Liver (tissue), 3 donors: ENCODE data around the gene CARD9.

Experiments
- EGR1 ChIP-seq, 2 donors: IDR thresholded peaks; 2 replicates each; pipeline ENCODE4 v1.6.1; 2016 to 2018; ENCODE audit warnings: antibody characterized with exemption in 2 of 2, low read depth in 2 of 2
- FOXA1 ChIP-seq: IDR thresholded peaks from 2 replicates; pipeline ENCODE4 v1.6.1; 2016; ENCODE audit warnings: antibody characterized with exemption
- RXRA ChIP-seq, 2 donors: IDR thresholded peaks; 2 replicates each; pipeline ENCODE4 v1.6.1; 2017 to 2018; ENCODE audit warnings: antibody characterized with exemption in 2 of 2, mild to moderate bottlenecking in 1 of 2
- TF ChIP-seq, protein P1 (sequence below): fragments of 150-350 bp; IDR thresholded peaks from 2 replicates; pipeline ENCODE4 v1.5.1; 2017; ENCODE audit warnings: improper control_type of control experiment, low read depth, low read length; ENCODE audit not compliant: missing input control
- TF ChIP-seq, protein P2 (sequence below): IDR thresholded peaks from 2 replicates; pipeline ENCODE4 v1.6.1; 2016; ENCODE audit warnings: antibody characterized with exemption, mild to moderate bottlenecking
- TF ChIP-seq, protein P3 (sequence below): IDR thresholded peaks from 2 replicates; pipeline ENCODE4 v1.6.1; 2016; ENCODE audit warnings: antibody characterized with exemption
- TF ChIP-seq, protein P4 (sequence below): IDR thresholded peaks from 2 replicates; pipeline ENCODE4 v1.6.1; 2016; ENCODE audit warnings: antibody characterized with exemption
- donor health status: healthy.
- donor health status: healthy.

DNA sequence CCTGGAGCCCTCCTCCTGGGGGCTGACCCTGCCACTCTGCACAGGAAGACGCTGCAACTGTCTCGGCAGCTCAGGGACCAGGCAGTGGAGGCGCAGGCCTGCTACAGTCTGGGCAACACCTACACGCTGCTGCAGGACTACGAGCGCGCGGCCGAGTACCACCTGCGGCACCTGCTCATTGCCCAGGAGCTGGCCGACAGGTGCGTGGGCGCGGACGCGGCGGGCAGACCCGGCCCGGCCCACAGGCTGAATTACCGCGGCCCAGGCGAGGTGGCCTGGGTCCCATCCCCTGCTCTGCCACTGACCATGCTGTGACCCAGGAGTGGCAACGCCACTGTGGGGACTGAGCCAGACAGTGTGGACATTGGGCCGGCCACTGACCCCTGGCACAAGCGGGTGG is 35.0 kb downstream of the CARD9 start:
- TF ChIP-seq, protein P1, sequence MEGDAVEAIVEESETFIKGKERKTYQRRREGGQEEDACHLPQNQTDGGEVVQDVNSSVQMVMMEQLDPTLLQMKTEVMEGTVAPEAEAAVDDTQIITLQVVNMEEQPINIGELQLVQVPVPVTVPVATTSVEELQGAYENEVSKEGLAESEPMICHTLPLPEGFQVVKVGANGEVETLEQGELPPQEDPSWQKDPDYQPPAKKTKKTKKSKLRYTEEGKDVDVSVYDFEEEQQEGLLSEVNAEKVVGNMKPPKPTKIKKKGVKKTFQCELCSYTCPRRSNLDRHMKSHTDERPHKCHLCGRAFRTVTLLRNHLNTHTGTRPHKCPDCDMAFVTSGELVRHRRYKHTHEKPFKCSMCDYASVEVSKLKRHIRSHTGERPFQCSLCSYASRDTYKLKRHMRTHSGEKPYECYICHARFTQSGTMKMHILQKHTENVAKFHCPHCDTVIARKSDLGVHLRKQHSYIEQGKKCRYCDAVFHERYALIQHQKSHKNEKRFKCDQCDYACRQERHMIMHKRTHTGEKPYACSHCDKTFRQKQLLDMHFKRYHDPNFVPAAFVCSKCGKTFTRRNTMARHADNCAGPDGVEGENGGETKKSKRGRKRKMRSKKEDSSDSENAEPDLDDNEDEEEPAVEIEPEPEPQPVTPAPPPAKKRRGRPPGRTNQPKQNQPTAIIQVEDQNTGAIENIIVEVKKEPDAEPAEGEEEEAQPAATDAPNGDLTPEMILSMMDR, result no peak
- TF ChIP-seq EGR1 (IDR thresholded peaks at IDR 0.05; ENCODE audit: low read depth in 2 of 2) (no peak), RXRA (IDR thresholded peaks at IDR 0.05) (no peak), FOXA1 (no peak)
- TF ChIP-seq, protein P2, sequence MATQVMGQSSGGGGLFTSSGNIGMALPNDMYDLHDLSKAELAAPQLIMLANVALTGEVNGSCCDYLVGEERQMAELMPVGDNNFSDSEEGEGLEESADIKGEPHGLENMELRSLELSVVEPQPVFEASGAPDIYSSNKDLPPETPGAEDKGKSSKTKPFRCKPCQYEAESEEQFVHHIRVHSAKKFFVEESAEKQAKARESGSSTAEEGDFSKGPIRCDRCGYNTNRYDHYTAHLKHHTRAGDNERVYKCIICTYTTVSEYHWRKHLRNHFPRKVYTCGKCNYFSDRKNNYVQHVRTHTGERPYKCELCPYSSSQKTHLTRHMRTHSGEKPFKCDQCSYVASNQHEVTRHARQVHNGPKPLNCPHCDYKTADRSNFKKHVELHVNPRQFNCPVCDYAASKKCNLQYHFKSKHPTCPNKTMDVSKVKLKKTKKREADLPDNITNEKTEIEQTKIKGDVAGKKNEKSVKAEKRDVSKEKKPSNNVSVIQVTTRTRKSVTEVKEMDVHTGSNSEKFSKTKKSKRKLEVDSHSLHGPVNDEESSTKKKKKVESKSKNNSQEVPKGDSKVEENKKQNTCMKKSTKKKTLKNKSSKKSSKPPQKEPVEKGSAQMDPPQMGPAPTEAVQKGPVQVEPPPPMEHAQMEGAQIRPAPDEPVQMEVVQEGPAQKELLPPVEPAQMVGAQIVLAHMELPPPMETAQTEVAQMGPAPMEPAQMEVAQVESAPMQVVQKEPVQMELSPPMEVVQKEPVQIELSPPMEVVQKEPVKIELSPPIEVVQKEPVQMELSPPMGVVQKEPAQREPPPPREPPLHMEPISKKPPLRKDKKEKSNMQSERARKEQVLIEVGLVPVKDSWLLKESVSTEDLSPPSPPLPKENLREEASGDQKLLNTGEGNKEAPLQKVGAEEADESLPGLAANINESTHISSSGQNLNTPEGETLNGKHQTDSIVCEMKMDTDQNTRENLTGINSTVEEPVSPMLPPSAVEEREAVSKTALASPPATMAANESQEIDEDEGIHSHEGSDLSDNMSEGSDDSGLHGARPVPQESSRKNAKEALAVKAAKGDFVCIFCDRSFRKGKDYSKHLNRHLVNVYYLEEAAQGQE, result no peak
- TF ChIP-seq, protein P3, sequence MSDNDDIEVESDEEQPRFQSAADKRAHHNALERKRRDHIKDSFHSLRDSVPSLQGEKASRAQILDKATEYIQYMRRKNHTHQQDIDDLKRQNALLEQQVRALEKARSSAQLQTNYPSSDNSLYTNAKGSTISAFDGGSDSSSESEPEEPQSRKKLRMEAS, result no peak
- TF ChIP-seq, protein P4, sequence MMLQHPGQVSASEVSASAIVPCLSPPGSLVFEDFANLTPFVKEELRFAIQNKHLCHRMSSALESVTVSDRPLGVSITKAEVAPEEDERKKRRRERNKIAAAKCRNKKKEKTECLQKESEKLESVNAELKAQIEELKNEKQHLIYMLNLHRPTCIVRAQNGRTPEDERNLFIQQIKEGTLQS, result no peak
